ENCODE data around the gene CD74. TPM values are rescaled to one million over a fixed set of nuclear protein-coding genes. Genes with fewer than 3 reads are reported as not detected.

The CD74 gene
- polyA plus RNA-seq, 1 donor = 195 TPM

- peak; percentile 98 for DNase-seq
These were observed 55.1 kb downstream of the CD74 start, which contains the start of gene TCOF1 for GRCh38 chr5:150357326-150358260. TCOF1 (plus strand) TSS chr5:150357697; CDS start chr5:150357747, 50 bp downstream.

- DNase-seq = no peak
These were observed 56.0 kb downstream of the CD74 start for GRCh38 chr5:150356575-150357294.

- DNase-seq = no peak
These were observed 56.9 kb downstream of the CD74 start for GRCh38 chr5:150355791-150356190.

GRCh38 chr5:150353032-150353675 lies 59.6 kb downstream of the CD74 start:
- DNase-seq = no peak

- DNase-seq = no peak
These were observed 60.3 kb downstream of the CD74 start for GRCh38 chr5:150352244-150353031.

Other genes with a start within 250 kb of the CD74 start
- gene CDX1, start 246.1 kb downstream of the CD74 start, polyA plus RNA-seq (ENCODE audit: insufficient read length) = 0.19 TPM
- 0.22 TPM for gene SLC6A7, start 222.8 kb downstream of the CD74 start, polyA plus RNA-seq (ENCODE audit: insufficient read length)
- 116 TPM for gene CAMK2A, start 123.1 kb downstream of the CD74 start, polyA plus RNA-seq (ENCODE audit: insufficient read length)
- gene ARSI, start 110.0 kb downstream of the CD74 start, polyA plus RNA-seq (ENCODE audit: insufficient read length) = 8.2 TPM
- gene TCOF1, start 55.2 kb downstream of the CD74 start, polyA plus RNA-seq (ENCODE audit: insufficient read length) = 23.5 TPM
- gene RPS14, start 36.8 kb upstream of the CD74 start, polyA plus RNA-seq (ENCODE audit: insufficient read length) = 2,799 TPM
- gene NDST1, start 95.2 kb upstream of the CD74 start, polyA plus RNA-seq (ENCODE audit: insufficient read length) = 48.2 TPM
- 32.8 TPM for gene SYNPO, start 227.8 kb upstream of the CD74 start, polyA plus RNA-seq (ENCODE audit: insufficient read length)
- 12.5 TPM for gene MYOZ3, start 248.3 kb upstream of the CD74 start, polyA plus RNA-seq (ENCODE audit: insufficient read length)